GM19238 (cell line): ENCODE data around the gene TBC1D23.
"Not testable (repeated sequence)": the region's sequence is repeated elsewhere in the genome, so short reads cannot be mapped to it uniquely, and the experiment has no call there.

Source experiments
- DNase-seq: peaks from one replicate; pipeline ENCODE4 v3.0.0; 2011; ENCODE audit warnings: low spot score; ENCODE audit not compliant: insufficient read length

The TBC1D23 gene

DNA sequence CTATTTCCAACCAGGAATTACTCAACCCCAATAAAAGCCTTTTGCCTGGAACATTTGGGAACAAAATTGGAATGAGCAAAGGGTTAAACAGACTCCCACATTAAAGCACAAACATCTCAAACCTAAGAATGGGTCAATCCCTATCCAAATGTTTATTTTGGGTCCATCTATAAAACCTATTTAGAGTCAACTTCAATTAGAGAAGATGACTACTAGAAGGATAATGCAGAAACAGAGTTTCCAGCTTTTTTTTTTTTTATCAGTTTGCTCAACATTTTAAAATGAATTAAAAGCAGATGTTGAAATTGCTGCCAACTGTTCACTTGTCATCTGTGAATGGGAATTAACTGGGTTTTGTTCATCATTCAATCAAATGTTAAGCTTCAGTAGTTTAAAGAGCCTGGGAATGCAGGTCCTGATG is 4.1 kb upstream of the TBC1D23 start:
- DNase-seq: no peak

DNA sequence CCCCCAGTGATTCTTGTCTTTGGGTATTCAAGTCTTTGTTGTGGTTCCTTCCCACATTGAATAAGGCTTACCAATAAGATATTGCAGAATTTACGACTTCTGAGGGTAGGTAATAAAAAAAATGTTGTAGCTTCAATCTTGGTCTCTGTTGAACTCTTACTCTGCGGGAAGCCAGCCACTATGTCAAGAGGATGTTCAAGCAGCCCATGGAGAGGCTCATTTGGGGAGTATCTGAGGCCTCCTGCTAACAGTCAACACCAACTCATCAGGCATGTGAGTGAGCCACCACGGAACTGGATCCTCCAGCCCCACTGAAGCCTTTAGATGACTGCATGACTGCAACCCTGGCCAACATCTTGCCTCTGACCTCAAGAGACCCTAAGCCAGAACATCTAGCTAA is 3.2 kb upstream of the TBC1D23 start:
- DNase-seq: no peak

DNA sequence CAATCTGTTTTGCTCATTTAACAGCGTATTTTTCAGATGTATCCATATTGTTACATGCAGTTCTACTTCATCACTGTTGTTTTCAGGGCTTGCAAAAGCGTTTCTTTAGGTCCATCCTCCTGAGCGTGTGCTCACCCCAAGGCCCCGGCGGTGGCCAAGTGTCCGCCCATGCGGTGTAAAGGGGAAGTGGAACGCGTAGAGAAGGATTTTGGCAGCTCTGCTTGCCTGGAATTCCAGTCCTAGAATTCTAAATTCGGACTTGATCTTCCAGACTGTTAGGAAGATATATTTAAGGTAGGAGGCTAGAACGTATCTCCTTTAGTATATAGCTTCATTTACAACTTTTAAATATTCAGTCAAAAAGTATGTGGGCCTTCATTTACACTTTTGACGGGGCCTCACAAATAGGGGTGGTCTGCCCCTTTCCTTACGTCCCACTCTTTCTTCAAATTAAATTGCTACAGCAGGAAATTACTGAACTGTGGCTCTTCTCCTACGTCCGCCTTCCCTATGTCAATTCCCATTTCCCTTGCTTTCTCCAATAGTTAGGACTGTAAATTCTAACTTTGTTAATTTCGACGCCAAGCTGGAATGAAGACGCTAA is 609 bp upstream of the TBC1D23 start:
- no peak for DNase-seq

DNA sequence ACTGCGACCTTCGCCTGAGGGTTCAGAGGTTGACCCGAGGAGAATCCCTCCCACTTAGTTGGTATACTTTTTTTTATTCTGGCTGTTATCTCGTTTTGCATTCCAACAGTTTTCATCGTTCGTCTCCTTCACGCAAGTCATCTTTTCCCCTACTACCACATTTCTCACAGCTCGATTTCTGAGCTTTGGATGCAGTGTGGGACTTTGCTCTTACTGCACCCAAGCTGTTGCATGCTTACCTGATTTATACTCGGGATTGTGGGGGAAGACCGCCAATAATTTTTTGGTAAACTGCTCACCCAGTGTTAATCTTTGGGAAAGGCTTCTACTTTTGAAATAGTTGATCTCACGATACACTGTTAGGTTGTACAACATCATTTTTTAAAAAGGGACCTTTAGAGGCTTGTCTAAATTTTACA is 702 bp downstream of the TBC1D23 start:
- no peak for DNase-seq

DNA sequence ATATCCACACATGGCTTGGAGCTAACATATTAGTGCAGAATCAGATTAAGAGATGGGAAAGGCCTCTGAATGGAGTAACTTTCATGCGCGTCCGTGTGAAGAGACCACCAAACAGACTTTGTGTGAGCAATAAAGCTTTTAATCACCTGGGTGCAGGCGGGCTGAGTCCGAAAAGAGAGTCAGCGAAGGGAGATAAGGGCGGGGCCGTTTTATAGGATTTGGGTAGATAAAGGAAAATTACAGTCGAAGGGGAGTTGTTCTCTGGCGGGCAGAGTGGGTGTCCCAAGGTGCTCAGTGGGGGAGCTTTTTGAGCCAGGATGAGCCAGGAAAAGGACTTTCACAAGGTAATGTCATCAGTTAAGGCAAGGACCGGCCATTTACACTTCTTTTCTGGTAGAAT is 2.1 kb downstream of the TBC1D23 start:
- DNase-seq: not testable (repeated sequence)

DNA sequence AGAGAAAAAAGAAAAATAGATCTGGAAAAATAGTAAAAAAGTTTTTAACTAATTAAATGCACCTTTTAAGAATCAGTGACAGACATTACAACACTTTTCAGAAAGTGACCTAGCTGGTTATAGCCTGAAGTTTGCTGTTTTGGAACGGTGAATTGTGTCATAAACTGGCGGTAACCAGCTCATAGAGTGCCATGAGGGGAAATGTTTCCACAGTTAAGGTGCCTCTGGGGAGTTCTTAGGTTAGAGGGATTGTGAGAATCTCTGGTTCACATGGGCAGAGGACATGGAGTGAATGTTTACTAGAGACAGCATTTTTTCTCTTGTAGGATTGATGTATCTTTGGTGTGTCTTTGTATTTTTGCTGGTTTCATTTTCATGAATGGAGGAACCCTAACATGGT is 2.8 kb downstream of the TBC1D23 start:
- no peak for DNase-seq

DNA sequence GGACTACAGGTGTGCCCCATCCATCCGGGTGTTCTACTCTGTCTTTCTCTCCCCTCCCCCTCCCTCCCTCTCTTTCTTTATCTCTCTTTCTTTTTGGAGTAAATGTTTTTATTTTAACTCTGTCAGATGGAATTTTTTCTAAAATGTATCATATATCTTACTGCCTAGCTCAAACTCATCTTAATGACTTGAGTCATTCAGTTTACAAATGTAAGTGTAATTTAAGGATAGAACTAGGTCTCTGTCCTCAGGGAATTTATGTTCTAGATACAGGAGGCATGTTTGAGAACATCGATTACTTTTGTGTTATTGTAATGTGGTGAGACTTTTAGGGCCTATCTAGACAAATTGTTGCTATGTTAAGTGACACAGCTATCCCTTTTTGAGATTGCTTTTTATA is 3.5 kb downstream of the TBC1D23 start:
- DNase-seq: no peak

DNA sequence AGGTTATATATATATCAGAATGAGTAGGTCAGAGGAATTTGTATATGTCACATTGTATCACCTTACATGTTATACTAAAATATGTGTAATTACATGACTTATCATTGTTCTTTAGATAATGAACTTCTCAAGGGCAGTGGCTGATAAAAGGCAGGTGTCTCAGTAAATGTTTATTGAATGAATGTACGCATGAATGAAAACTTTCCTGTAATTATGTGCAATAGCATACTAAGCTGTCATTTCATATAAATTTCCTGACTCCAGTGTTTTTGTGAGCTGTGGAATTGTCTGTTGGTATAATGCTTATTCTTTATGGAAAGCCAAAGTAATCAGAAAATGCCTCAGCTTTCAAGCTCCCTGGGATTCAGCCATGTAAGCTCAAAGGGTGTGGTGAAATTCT is 4.2 kb downstream of the TBC1D23 start:
- no peak for DNase-seq

DNA sequence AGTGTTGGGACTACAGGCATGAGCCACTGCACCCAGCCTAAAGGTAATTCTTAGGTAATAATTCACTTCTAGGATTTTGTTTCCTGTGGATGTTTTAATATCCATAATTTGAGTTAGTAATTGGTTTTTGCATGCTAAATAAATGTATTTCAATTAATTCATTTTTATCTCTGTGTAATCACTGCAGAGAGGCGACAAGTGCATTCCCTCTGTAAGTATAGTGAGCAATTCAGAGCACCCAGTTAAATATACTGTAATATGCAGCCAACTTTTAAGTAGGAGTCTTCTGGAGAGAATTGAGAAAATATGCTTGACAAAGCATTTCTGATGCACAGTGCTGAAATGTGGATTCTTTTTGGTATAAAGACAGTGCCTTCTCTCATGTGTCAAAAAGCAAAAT is 5.7 kb downstream of the TBC1D23 start:
- no peak for DNase-seq

DNA sequence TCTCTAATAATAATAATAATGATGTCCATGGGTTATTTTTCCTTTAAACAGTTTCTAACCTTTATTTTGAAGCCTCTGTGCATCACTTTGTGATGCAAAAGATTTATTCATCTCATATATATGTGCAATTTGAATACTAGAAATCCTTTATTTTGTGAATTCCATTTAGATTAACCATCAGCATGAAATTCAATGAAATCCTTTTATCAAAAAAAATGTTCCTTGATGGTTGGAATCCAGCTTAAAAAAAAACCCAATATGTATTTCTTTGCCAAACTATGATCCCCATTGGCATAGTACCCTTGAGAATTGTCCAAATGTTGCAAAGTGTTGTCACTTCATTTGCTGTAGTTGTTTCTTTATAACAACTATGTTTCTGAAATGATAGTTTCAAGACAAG is 7.4 kb downstream of the TBC1D23 start:
- no peak for DNase-seq

DNA sequence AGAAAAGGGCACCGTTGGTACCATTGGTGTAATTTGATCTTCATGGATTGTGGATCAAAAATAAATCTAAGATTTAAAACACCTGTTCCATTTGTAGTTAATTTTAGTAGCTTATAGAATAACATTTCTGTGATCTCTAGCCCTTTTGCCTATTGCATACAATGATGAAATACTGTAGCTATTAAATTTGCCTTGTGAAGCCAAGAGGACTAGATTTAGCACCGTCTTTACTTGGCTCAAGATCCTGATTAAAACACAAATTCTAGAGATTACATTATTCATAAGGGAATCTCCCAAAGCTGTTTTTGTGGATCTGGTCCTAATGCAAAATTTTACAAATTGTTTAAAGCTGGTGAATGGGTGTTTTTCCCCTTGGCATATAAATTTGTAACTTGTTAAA is 8.2 kb downstream of the TBC1D23 start:
- no peak for DNase-seq

DNA sequence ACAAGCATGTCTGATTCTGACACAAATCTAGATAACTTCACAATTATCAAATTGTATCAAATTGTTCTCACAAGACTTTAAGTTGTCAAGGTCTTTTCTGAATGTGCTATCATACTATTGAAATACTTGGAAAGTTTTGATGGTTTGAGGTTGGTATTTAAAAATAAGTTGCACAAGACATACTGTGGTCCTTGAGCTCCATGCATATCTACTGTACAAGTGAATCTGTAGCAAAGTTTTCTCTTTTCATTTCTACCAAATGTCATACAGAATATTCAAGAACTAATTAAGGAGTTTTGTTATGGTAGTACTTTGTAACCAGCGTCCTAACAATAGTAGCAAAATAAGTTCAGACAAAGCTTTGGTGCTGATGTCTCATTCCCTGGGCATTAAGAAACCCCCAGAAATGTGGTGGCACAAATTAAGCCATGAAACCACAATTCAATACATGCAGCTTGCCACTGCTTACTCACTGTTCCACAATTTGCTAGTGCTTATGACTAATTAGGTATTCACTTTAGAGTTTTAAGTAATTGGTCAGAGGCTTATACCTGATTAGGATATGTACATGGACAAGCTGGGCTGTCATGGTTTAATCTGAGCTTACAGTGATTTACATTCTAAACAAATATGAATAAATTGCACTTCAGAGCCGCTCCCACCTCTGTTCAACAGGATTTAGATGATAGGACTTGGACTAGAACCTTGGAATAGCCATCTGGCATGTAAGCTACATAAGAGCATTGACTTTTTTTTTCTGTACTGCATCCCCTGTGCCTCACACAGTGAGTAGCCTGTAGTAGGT is 8.8 kb downstream of the TBC1D23 start:
- no peak for DNase-seq

DNA sequence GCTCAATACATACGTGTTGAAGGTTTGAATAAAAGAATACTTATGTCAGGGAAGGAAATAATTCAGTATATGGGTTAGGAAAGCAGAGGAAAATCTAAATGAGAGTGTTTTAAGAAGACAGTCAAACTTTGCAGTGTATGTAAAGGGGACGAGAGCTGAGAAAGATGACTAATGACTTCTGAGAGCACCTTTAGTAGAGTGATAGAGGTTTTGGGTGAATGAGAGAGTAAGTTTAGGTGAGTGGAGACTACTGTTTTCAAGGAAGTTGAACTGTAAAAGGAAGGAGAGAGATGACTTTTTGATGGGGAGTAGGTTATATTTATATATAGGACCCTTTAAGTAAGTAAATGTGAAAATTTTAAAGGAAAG is 9.4 kb downstream of the TBC1D23 start:
- no peak for DNase-seq

DNA sequence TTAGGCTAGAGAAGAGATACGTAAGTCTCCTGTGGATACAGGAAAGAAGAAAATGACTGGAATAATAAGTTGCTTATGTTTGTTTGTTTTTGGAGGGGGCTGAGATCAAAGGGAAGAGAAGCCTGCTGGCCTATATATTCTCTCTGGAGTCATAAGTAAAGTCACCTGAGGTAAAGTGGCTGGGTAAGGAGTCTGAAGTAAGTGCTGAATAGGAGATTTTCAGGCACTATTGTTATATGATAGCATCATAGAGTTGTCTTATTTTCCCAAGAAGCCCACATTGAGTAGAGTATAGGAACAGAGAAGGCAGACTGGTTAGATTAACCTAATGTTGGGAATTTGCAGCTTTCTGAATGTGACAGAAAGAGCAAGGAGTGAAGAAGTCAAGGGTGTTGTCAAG is 10.7 kb downstream of the TBC1D23 start:
- DNase-seq: no peak

DNA sequence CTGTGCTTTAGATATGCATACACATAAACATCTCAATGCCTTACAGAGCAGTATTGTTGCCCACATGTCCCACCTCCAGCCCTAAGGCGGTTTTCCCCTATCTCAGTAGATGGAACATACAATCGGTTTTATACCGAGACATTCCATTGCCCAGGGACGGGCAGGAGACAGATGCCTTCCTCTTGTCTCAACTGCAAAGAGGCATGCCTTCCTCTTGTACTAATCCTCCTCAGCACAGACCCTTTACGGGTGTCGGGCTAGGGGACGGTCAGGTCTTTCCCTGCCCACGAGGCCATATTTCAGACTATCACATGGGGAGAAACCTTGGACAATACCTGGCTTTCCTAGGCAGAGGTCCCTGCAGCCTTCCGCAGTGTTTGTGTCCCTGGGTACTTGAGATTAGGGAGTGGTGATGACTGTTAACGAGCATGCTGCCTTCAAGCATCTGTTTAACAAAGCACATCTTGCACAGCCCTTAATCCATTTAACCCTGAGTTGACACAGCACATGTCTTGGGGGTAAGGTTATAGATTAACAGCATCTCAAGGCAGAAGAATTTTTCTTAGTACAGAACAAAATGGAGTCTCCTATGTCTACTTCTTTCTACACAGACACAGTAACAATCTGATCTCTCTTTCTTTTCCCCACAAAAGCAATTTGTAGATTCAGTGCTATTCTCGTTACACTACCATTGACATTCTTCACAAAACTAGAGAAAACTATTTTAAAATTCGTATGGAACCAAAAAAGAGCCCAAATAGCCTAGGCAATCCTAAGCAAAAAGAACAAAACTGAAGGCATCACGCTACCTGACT is 12.2 kb downstream of the TBC1D23 start:
- DNase-seq: not testable (repeated sequence)

DNA sequence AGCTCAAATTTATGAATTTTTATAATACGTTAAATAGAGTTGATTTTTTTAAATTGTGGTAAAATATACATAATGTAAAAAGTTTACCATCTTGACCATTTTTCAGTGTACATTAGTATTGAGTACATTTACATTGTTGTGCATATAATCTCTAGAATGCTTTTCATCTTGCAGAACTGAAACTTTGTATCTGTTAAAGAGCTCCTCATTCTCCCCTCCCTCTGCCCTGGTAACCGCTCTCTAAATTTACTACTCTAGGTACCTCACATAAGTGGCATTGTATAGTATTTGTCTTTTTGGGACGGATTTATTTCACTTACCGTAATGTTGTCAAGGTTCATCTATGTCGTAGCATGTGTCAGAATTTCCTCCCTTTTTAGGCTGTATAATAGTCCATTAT is 13.6 kb downstream of the TBC1D23 start:
- DNase-seq: no peak

DNA sequence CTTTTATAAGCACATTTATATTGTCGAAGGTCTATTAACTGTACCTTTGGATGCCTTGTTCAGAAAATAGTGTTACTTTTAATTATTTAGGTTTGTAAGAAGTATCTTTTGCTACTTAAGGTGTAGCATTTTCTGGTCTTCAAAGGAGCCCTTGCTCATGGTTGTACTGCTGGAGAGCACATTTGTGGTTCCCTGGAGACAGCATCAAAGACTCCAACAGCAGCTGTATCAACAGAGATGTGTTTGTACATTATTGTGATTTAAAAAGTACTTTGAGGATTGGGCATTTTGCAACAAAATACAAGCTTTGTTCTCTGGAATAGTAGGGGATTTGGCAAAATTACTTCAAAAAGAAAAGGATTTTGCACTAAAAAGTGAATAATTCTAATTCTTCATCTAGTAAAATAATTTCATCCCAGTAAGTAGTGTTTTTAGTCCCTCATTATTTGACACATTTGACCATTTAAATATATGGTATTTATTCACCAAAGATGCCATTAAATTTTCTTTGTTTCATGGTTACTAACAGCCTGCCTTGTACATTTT is 16.5 kb downstream of the TBC1D23 start:
- DNase-seq: no peak

DNA sequence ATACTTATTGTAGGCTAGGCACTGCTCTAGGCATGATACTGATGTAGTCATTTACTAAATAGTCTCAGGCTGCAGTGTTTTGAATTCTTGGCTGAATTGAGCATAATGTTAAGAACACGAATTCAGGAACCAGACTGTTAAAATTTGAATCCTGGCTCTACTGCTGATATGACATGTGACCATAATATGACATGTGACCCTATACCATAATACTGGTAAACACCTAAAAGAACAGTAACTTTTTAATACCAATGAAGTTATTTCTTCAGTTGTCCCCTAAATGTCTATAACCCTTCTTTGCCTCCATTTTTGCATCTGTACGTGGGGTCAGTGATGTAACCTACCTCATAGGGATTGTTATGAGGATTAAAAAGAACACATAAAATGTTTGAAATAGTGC is 18.1 kb downstream of the TBC1D23 start:
- DNase-seq: no peak

DNA sequence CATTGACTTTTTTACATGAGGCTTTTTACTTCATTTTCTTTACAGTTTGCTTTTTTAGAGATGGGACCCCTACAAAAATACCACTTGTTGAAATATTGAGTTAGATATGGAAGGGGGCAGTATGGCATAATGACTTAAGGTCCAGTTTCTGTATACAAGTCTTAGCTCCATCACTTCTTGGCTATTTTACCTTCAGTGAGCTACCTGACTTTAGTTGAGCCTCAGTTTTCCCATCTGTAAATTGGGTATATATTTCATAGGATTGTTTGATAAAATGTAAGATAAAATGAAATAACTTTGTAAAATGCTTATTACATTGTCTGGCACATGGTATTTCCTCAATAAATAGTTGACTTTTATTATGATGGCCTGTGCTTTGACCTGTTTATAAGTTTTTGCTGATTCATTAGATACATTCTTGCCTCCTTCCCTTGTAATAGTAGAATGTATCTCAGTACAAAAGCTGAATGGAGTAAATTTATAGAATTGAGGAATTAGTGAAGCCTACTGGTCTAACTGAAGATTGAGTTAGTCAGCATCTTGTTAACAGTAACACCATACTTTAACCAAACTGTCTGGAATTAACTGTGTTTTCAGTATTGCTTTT is 27.6 kb downstream of the TBC1D23 start:
- no peak for DNase-seq

DNA sequence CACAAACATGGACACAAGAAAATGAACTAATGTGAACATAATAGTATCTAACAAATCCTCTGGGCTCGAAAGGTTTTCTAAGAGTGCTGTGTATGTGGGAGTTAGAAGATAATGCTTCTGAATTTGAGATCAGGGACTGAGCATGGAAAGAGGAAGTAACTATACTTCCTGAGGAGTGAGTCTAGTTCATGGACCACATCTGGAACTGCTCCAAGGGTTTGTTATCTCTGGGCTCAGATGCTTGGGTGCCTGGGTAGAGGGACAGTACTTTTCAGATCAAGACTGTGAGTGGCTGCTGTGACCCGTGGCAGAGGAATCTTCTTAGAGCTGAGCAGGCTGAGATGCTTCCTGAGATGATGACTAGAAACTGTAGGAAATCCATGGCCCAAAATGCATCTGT is 28.5 kb downstream of the TBC1D23 start:
- no peak for DNase-seq

DNA sequence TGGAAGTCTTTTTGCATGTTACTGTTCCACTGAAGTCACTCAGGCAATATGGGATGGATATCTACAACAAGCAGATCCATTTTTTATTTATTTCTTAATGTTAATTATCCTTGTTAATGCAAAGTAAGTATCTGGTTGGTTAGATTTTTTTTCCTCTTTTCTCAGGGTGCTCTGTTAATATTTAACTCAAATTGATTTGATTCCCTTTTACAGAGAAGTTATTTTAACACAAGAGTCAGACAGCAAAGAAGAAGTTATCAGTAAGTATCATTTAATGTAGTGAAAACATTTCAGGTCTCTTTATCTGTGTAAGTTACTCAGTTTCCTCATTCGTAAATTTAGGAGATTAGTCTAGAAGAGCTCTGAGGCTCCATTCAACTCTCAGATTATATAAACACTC is 34.3 kb downstream of the TBC1D23 start:
- no peak for DNase-seq

DNA sequence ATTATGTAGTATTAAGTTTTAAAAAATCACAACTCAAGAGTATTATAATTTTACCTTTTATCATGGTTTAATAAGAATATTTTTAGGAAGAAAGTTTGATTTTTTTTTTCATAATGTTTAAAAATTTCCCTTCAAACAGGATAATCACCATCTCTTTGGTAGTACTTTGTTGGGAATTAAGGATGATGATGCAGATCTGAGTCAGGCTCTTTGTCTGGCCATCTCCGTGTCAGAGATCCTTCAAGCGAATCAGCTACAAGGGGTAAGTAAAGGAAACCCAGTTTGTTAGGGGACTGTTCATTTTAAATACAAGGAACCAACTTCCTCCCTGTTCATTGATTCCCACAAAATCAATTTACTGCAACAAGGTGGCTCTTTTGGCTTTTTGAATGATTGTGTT is 37.0 kb downstream of the TBC1D23 start:
- DNase-seq: no peak
